Measurements from ENCODE around the gene POLN. TPM values are rescaled to one million over a fixed set of nuclear protein-coding genes. Genes with fewer than 3 reads are reported as not detected.

Gene POLN
- total and polyA plus RNA-seq, 2 of the 4 experiments (the other 2 are of a cell fraction) = 0.63 to 0.72 TPM

- TF ChIP-seq, protein P1, sequence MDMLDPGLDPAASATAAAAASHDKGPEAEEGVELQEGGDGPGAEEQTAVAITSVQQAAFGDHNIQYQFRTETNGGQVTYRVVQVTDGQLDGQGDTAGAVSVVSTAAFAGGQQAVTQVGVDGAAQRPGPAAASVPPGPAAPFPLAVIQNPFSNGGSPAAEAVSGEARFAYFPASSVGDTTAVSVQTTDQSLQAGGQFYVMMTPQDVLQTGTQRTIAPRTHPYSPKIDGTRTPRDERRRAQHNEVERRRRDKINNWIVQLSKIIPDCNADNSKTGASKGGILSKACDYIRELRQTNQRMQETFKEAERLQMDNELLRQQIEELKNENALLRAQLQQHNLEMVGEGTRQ (IDR thresholded peaks at IDR 0.05; ENCODE audit: low read depth, low read length) = no peak
Measured at GRCh38 chr4:2072971-2073807, 168.7 kb downstream of the POLN start (continued).

- in situ Hi-C loops (cut with MboI; ENCODE audit: low sequenced_read_pairs) = no loop called here
- Histone ChIP-seq H3K27ac (ENCODE audit: insufficient read depth, low read length) (no peak overlapping the region), H2BK20ac (ENCODE audit: low read depth, low read length) (no peak overlapping the region), H2BK15ac (ENCODE audit: low read depth, low read length) (no peak overlapping the region), H2BK120ac (ENCODE audit: low read depth, low read length) (no peak overlapping the region), H3K36me3 (ENCODE audit: control insufficient read depth, insufficient read depth, low read length) (no peaks in the 10 kb centered on the region), H3K56ac (ENCODE audit: extremely low read depth, insufficient read depth, low read length) (no peak overlapping the region), H3K4me2 (ENCODE audit: low read depth, low read length) (no peak overlapping the region), H4K8ac (ENCODE audit: low read depth in 2 of 2, low read length in 2 of 2) (no peak overlapping the region), H3K4ac (ENCODE audit: low read depth, low read length) (no peak overlapping the region), H4K91ac (ENCODE audit: insufficient read depth, low read depth, low read length) (no peak overlapping the region), H2BK5ac (ENCODE audit: low read depth, low read length, poor library complexity, severe bottlenecking) (no peak overlapping the region), H3K4me1 (ENCODE audit: control insufficient read depth, insufficient read depth, low read length) (no peaks in the 10 kb centered on the region), H3K9ac (ENCODE audit: low read depth, low read length) (no peak overlapping the region), H3K4me3 (ENCODE audit: insufficient read depth, low read depth, low read length) (no peak overlapping the region), H3K9me1 (ENCODE audit: insufficient read depth, low read length) (peaks cover 6% of the 10 kb centered on the region; the same call in 1 of the 2 replicates), H3K27me3 (ENCODE audit: control insufficient read depth, insufficient read depth, low read length) (peaks cover 12% of the 10 kb centered on the region; the same call in 1 of the 2 replicates), H4K20me1 (ENCODE audit: insufficient read depth, low read length) (no peaks in the 10 kb centered on the region), H3K18ac (ENCODE audit: low read depth, low read length) (no peak overlapping the region), H2AK5ac (ENCODE audit: low read depth, low read length) (no peak overlapping the region), H3K14ac (replicated peaks; ENCODE audit: low read depth, low read length) (no peak overlapping the region), H3K79me1 (ENCODE audit: low read depth in 1 of 2, low read length in 2 of 2) (no peaks in the 10 kb centered on the region), H2AFZ (replicated peaks; ENCODE audit: low read length, poor library complexity) (no peak overlapping the region), H4K5ac (ENCODE audit: low read depth, low read length) (no peak overlapping the region), H3K23ac (ENCODE audit: low read depth, low read length) (no peak overlapping the region), H2AK9ac (replicated peaks; ENCODE audit: low read depth, low read length, poor library complexity) (no peak overlapping the region), H3K9me3 (ENCODE audit: control insufficient read depth, insufficient read depth, low read length) (no peaks in the 10 kb centered on the region)
- ChIA-PET CTCF (no interaction called here), POLR2A (ENCODE audit: unreplicated experiment) (no interaction called here)
- intact Hi-C loops (cut with micrococcal nuclease) = no loop called here
- ATAC-seq (ENCODE audit: low read depth) (no peak), DNase-seq (no peak)
- BruUV-seq (replicated peaks) = no TSS peak
- WGBS, 2 experiments (ENCODE audit: extremely low coverage in 2 of 2, insufficient read length in 1 of 2) = 50% methylated on average over 6 of the region's 28 CpGs; no CpG with 5 or more reads in 1 of the 2 experiments
- TF ChIP-seq, protein P1 (IDR thresholded peaks at IDR 0.05; ENCODE audit: low read depth, low read length) = no peak
- TF ChIP-seq NFE2L2 (IDR thresholded peaks at IDR 0.05; ENCODE audit: low read depth, low read length) (no peak), RCOR1 (IDR thresholded peaks at IDR 0.05; ENCODE audit: insufficient replicate concordance, low read length) (no peak), RFX5 (IDR thresholded peaks at IDR 0.05; ENCODE audit: low read depth, low read length) (no peak), MAFK (IDR thresholded peaks at IDR 0.05; ENCODE audit: low read depth, low read length) (no peak), ELK1 (IDR thresholded peaks at IDR 0.05; ENCODE audit: borderline replicate concordance, low read depth, low read length) (no peak), MAZ (IDR thresholded peaks at IDR 0.05; ENCODE audit: borderline replicate concordance, low read depth, low read length) (no peak)
- dilution Hi-C loops (cut with HindIII; ENCODE audit: low sequenced_read_pairs, unreplicated experiment) = no loop called here
Measured at GRCh38 chr4:2071912-2072867, 169.7 kb downstream of the POLN start.

All from IMR-90 (cell line).